Astrocyte of the spinal cord (primary cell): ENCODE results near the gene TPK1.

ENCODE experiments used
- DNase-seq: peaks from one replicate; pipeline ENCODE4 v3.0.0; 2011; ENCODE audit warnings: low read depth, low spot score
- H3K4me3 ChIP-seq: 2 replicates; pipeline ENCODE4 v1.5.1; 2011; ENCODE audit warnings: low read depth, mild to moderate bottlenecking, low read length, moderate library complexity
- in situ Hi-C: cut with HindIII; loops from 2 replicates; pipeline ENCODE4 v1.10.0; 2017; ENCODE audit warnings: low sequenced_read_pairs
- TF ChIP-seq, protein P1 (sequence below): IDR thresholded peaks from 2 replicates; pipeline ENCODE4 v1.5.1; 2012; ENCODE audit warnings: low read depth, mild to moderate bottlenecking, low read length, inconsistent platforms

The TPK1 gene

DNA sequence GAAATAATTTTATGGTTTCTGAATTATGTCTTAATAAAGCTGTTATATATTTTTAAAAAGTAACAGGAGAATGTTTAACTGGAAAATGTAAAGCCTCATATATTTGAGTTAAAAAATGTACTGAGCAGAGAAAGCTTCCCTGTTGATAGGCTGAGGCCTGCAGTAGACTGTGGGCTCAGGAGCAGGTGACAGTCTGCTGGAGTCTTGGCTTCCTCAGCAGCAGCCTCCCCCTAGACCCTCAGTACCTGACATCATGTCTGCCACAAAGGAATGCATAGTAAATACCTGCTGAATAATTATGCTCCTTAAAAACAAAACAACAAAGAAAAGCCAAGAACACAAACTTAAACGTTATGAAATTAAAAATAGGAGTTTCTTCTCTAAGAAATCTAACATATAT, 358.5 kb downstream of the TPK1 start:
- no peak for DNase-seq
- H3K4me3 ChIP-seq: no peak overlapping the region
- in situ Hi-C loops: no loop called here
- TF ChIP-seq, protein P1, sequence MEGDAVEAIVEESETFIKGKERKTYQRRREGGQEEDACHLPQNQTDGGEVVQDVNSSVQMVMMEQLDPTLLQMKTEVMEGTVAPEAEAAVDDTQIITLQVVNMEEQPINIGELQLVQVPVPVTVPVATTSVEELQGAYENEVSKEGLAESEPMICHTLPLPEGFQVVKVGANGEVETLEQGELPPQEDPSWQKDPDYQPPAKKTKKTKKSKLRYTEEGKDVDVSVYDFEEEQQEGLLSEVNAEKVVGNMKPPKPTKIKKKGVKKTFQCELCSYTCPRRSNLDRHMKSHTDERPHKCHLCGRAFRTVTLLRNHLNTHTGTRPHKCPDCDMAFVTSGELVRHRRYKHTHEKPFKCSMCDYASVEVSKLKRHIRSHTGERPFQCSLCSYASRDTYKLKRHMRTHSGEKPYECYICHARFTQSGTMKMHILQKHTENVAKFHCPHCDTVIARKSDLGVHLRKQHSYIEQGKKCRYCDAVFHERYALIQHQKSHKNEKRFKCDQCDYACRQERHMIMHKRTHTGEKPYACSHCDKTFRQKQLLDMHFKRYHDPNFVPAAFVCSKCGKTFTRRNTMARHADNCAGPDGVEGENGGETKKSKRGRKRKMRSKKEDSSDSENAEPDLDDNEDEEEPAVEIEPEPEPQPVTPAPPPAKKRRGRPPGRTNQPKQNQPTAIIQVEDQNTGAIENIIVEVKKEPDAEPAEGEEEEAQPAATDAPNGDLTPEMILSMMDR: no peak

DNA sequence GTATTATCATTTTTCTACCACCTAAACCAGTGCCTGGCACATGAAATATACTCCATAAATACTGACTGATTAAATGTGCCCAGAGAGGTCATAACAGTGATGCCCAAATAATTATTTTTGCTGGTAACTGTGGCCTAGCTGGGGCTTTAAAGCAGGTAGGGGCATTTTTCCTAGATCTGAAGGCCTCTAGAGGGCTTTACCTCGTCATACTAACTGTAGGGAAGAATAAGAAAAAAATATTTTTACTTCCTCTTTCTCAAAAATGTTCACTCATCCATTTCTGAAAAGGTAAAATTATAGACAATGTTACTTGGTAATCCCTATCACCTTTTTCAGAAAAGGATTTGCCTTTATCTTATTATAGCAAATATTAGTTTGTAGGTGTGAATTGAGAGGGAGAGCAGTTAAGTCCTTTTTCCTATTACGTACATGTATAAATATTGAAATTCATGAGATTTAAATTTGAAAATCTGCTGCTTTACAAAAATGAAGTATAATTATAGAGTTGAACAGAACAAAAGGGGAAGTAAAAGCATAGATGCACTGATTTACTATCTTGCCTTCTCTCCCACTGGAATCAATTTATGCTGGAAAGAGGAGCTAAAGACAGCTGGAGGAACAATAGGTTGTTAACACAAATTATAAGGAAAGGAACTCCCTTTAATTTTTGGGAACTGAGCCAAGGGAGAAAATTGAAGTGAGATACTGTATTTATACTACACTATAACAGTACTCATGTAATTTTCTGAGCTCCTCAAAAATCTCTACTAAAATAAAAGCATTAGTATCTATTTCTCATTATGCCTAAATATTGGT, 360.8 kb downstream of the TPK1 start:
- in situ Hi-C loops: no loop called here
- no peak overlapping the region for H3K4me3 ChIP-seq
- TF ChIP-seq, protein P1: no peak
- DNase-seq: no peak

DNA sequence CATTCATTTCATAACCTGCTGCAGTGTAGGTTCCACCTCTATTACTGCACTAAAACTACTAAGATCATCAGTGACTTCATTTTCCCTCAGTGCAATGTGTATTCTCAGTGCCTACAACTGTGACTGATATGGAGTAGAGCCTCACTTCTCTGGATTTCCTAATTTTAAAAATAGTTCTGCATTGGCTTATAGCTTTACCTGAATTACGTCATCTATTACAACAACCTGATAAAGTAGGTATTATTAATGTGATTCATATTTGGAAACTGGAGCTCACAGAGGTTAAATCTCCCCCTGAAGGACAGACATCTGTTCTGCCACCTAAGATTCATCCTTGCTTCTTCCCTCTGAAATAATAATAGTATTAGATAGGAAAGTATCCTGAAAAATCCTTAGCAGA, 361.5 kb downstream of the TPK1 start:
- no peak overlapping the region for H3K4me3 ChIP-seq
- in situ Hi-C loops: no loop called here
- TF ChIP-seq, protein P1: no peak

DNA sequence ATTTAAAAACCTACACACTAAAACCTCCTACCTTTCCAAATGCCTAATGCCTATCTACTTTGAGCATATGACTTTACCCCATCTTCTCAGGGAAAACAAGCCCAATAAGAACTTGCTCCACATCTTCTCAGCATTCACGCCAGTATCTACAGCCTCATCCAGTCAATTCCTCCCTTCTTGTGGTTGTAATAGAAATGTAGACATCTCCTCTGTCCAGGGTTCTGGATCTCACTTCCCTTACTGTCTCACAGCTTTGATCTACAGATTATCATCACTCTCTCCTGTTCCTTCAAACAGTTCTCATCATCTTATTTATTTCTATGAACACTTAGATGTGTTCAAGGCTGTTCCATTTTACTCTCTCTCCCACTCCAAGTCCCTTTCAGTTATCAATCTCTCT, 361.9 kb downstream of the TPK1 start:
- TF ChIP-seq, protein P1: no peak
- in situ Hi-C loops: no loop called here
- no peak for DNase-seq
- H3K4me3 ChIP-seq: no peak overlapping the region

More for the DNA sequence above, 361.5 kb downstream of the TPK1 start:
- no peak for DNase-seq

DNA sequence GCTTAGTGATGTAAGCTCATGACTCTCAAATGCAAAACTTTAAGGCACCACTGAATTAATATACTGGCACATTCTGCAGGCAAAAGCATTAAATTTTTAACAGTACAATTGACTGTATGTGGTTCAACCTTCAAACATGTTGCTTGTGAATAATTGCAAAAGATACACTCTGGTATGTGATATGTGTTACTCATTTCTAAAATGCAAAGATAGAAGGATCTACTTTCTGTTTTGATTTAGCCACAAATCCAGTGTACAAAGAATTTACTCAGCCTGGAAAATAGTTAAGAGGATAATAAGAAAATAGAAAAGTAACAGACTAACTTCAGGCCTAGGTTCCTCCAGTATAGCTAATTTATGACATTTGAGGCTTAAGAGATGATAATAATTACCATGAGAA, 365.8 kb downstream of the TPK1 start:
- TF ChIP-seq, protein P1: no peak
- no peak overlapping the region for H3K4me3 ChIP-seq
- in situ Hi-C loops: no loop called here
- no peak for DNase-seq

DNA sequence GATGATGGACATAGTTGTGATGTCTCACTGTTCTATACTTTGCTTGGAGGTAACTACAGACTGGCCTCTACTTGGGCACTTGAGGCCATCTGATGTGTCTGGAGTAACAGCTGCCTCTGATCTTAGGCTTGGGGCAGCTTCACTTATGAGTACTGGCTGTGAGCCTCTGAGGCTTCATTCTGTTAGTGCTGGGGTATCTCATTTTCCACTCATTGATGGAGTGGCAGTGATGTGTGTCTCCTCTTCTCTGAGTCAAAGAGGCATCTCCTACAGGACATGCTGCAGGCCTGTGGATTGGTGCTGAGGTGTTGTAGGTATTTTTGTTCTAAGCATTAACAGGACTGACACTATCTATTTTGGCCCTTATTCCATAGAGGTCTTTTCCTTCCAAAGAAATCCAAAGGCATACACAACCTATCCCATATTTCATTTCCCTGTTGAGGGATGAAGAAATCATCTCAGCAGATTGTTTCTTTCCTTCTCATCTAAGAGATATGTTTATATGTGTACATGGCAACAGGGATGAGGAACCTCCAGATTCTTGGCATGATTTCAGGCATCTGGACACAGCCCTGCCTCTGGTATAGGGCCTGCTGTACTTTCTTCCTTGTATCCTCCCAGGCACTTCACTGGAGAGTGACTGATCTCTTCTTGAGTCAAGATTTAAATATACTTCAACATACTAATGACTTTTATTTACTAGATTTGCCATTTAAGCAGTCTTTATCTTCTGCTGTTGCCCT, 366.7 kb downstream of the TPK1 start:
- TF ChIP-seq, protein P1: no peak
- DNase-seq: no peak
- in situ Hi-C loops: no loop called here

More for the DNA sequence above, 366.7 kb downstream of the TPK1 start:
- no peak overlapping the region for H3K4me3 ChIP-seq
